Cardiac fibroblast (primary cell): Measurements from ENCODE around the gene IQCB1.

ENCODE experiments used
- DNase-seq, 2 donors: peaks; one replicate each; pipeline versions ENCODE4 v3.0.0 to v3.0.0-alpha.2; 2010; ENCODE audit warnings: low read depth in 2 of 2
- H3K4me3 ChIP-seq, 2 donors: replicated peaks in 1 of 2; 1 replicate in 1 of 2; 2 replicates in 1 of 2; pipeline ENCODE4 v1.5.1; 2011; ENCODE audit warnings: low read depth in 2 of 2, low read length in 2 of 2, mild to moderate bottlenecking in 2 of 2, moderate library complexity in 1 of 2
- TF ChIP-seq, protein P1 (sequence below): IDR thresholded peaks from one replicate; pipeline ENCODE4 v1.5.1; 2011; ENCODE audit warnings: low read depth, mild to moderate bottlenecking, low read length, inconsistent platforms

The IQCB1 gene

DNA sequence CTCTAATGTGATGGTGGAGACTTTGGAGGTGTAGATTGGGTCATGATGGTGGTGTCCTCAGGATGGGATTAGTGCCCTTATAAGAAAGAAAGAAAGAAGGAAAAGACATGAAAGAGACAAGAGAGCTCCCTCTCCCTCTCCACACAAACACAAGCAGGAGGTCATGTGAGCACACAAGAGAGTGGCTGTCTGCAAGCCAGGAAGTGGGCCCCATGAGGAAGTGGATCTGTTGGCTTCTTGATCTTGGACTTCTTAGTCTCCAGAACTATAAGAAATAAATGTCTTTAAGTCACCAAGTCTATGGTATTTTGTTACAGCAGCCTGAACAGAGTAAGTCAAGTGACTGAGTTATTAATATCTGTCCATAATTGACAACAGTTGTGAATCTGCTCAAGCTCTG, 17.1 kb downstream of the IQCB1 start:
- H3K4me3 ChIP-seq, result no peak overlapping the region
- TF ChIP-seq, protein P1, sequence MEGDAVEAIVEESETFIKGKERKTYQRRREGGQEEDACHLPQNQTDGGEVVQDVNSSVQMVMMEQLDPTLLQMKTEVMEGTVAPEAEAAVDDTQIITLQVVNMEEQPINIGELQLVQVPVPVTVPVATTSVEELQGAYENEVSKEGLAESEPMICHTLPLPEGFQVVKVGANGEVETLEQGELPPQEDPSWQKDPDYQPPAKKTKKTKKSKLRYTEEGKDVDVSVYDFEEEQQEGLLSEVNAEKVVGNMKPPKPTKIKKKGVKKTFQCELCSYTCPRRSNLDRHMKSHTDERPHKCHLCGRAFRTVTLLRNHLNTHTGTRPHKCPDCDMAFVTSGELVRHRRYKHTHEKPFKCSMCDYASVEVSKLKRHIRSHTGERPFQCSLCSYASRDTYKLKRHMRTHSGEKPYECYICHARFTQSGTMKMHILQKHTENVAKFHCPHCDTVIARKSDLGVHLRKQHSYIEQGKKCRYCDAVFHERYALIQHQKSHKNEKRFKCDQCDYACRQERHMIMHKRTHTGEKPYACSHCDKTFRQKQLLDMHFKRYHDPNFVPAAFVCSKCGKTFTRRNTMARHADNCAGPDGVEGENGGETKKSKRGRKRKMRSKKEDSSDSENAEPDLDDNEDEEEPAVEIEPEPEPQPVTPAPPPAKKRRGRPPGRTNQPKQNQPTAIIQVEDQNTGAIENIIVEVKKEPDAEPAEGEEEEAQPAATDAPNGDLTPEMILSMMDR, result no peak
- no peak for DNase-seq

- DNase-seq, result no peak
- H3K4me3 ChIP-seq, result no peak overlapping the region
- TF ChIP-seq, protein P1, result no peak
Observed at GRCh38 chr3:121809249-121809648, 25.6 kb downstream of the IQCB1 start.

DNA sequence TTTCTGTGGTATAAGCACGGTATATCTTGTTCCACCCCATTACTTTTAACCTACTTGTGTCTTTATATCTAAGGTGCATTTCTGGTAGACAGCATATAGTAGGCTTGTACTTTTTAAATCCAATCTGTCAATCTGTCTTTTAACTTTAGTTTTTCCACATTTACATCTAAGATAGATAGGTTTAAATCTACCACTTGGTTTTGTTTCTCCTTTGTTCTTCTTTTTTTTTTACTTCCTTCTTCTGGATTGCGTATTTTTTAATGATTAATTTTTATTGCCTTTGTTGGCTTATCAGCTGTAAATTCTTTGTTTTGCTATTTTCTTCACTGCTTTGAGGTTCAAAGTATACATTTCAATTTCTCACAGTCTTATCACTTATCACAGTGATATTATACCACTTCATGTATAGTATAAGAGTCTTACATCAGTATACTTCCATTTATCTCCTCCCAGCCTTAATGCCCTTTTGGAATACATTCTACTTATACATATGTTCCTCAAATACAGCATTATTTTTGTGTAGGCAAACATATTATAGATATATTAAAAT, 31.0 kb downstream of the IQCB1 start:
- DNase-seq, result no peak
- H3K4me3 ChIP-seq, result no peak overlapping the region
- TF ChIP-seq, protein P1, result no peak

DNA sequence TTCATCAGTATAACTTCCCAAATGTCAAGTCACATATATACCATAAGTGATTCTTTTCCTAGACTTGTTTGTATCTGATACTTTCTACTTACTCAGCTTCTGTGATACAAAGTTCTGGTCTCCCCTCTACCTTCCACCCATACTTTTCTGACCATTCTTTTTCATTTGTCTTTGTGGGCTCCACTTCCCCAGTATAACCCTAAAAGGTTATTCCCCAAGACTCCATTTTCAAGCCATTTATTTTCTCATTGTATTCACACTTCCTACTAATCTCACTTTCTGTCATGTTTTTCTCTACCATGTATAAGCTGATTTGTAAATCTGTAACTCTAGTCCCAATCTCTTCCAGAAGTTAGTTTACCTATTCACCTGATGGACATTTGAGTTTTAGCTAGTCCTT, 34.0 kb downstream of the IQCB1 start:
- TF ChIP-seq, protein P1, result no peak
- no peak overlapping the region for H3K4me3 ChIP-seq
- no peak for DNase-seq

- DNase-seq, result peak in 1 of 2 donors; percentile 3
- TF ChIP-seq, protein P1, result no peak
- H3K4me3 ChIP-seq, result no peak overlapping the region
Observed at GRCh38 chr3:121796970-121797369, 37.9 kb downstream of the IQCB1 start.

- no peak for DNase-seq
- H3K4me3 ChIP-seq, result no peak overlapping the region
- TF ChIP-seq, protein P1, result no peak
Observed at GRCh38 chr3:121794264-121794983, 40.4 kb downstream of the IQCB1 start.
